NCI-H128 (cell line): ENCODE results near the gene OR2V1.
"Not testable (repeated sequence)": the region's sequence is repeated elsewhere in the genome, so short reads cannot be mapped to it uniquely, and the experiment has no call there.

Source experiments
- DNase-seq: peaks from one replicate; lab custom pipeline; 2025; ENCODE audit not compliant: unreplicated experiment; lab: John Stamatoyannopoulos, UW

OR2V1 gene

GRCh38 chr5:181129601-181130000 is 1.4 kb downstream of the OR2V1 start:
- no peak for DNase-seq

- no peak for DNase-seq
These were observed 2.9 kb downstream of the OR2V1 start for GRCh38 chr5:181127907-181128626.

- DNase-seq = no peak
These were observed 3.5 kb downstream of the OR2V1 start for GRCh38 chr5:181127456-181127855.

- no peak for DNase-seq
These were observed 4.1 kb downstream of the OR2V1 start for GRCh38 chr5:181126841-181127240.

GRCh38 chr5:181124526-181124925 is 6.4 kb downstream of the OR2V1 start:
- no peak for DNase-seq

GRCh38 chr5:181121675-181122561 is 9.1 kb downstream of the OR2V1 start:
- no peak for DNase-seq

GRCh38 chr5:181120761-181121160 is 10.2 kb downstream of the OR2V1 start:
- no peak for DNase-seq

- no peak for DNase-seq
These were observed 10.7 kb downstream of the OR2V1 start for GRCh38 chr5:181120306-181120705.

- DNase-seq = no peak
These were observed 11.9 kb downstream of the OR2V1 start for GRCh38 chr5:181119105-181119504.

GRCh38 chr5:181118369-181118768 is 12.6 kb downstream of the OR2V1 start:
- DNase-seq = no peak

- DNase-seq = no peak
These were observed 15.9 kb downstream of the OR2V1 start for GRCh38 chr5:181114844-181115778.

- no peak for DNase-seq
These were observed 16.6 kb downstream of the OR2V1 start for GRCh38 chr5:181114284-181114843.

GRCh38 chr5:181113572-181113971 is 17.4 kb downstream of the OR2V1 start:
- DNase-seq = not testable (repeated sequence)

GRCh38 chr5:181112476-181112875 is 18.5 kb downstream of the OR2V1 start:
- no peak for DNase-seq

GRCh38 chr5:181111010-181111409 is 20.0 kb downstream of the OR2V1 start:
- DNase-seq = no peak

GRCh38 chr5:181109489-181110013 is 21.4 kb downstream of the OR2V1 start:
- DNase-seq = no peak

GRCh38 chr5:181108578-181109165 is 22.3 kb downstream of the OR2V1 start:
- no peak for DNase-seq

GRCh38 chr5:181107699-181108098 is 23.3 kb downstream of the OR2V1 start:
- no peak for DNase-seq

- no peak for DNase-seq
These were observed 25.5 kb downstream of the OR2V1 start for GRCh38 chr5:181105391-181106025.
